GM23248 (cell line): ENCODE data around the gene FKBP1B. TPM values are rescaled to one million over a fixed set of nuclear protein-coding genes. Genes with fewer than 3 reads are reported as not detected.

Experiments used
- DNase-seq: peaks from one replicate; pipeline ENCODE4 v3.0.0-alpha.2; 2015
- H2AFZ ChIP-seq: fragments of 200-600 bp; sonication (generic); 2 replicates; pipeline ENCODE4 v1.6.1; 2016; ENCODE audit warnings: antibody characterized with exemption
- H3F3A ChIP-seq: fragments of 200-600 bp; sonication (generic); 2 replicates; pipeline ENCODE4 v1.6.1; 2016; ENCODE audit warnings: mild to moderate bottlenecking, antibody characterized with exemption, mixed run types; ENCODE audit not compliant: insufficient read depth
- H3K27ac ChIP-seq: fragments of 200-600 bp; sonication (generic); 2 replicates; pipeline ENCODE4 v1.5.1; 2016; ENCODE audit warnings: mild to moderate bottlenecking
- H3K27me3 ChIP-seq: fragments of 200-600 bp; sonication (generic); replicated peaks from 2 replicates; pipeline ENCODE4 v1.6.1; 2016; ENCODE audit warnings: mild to moderate bottlenecking; ENCODE audit not compliant: insufficient read depth
- H3K36me3 ChIP-seq: fragments of 200-600 bp; sonication (generic); 2 replicates; pipeline ENCODE4 v1.6.1; 2016; ENCODE audit warnings: low read depth, mild to moderate bottlenecking
- H3K4me1 ChIP-seq: fragments of 200-600 bp; sonication (generic); 2 replicates; pipeline ENCODE4 v1.6.1; 2016; ENCODE audit warnings: mild to moderate bottlenecking; ENCODE audit not compliant: insufficient read depth
- H3K4me2 ChIP-seq: fragments of 200-600 bp; sonication (generic); one replicate; pipeline ENCODE4 v1.6.1; 2016; ENCODE audit warnings: mild to moderate bottlenecking; ENCODE audit not compliant: unreplicated experiment
- H3K4me3 ChIP-seq: fragments of 200-600 bp; sonication (generic); 2 replicates; pipeline ENCODE4 v1.5.1; 2016; ENCODE audit warnings: mild to moderate bottlenecking
- H3K79me2 ChIP-seq: fragments of 200-600 bp; sonication (generic); 2 replicates; pipeline ENCODE4 v1.6.1; 2016; ENCODE audit warnings: mild to moderate bottlenecking; ENCODE audit not compliant: insufficient read depth
- H3K9ac ChIP-seq: fragments of 200-600 bp; sonication (generic); 2 replicates; pipeline ENCODE4 v1.6.1; 2016; ENCODE audit warnings: mild to moderate bottlenecking
- H3K9me2 ChIP-seq: fragments of 200-600 bp; sonication (generic); 2 replicates; pipeline ENCODE4 v1.6.1; 2016; ENCODE audit warnings: mixed run types, mild to moderate bottlenecking, moderate library complexity; ENCODE audit not compliant: insufficient read depth
- H3K9me3 ChIP-seq: fragments of 200-600 bp; sonication (generic); one replicate; pipeline ENCODE4 v1.6.1; 2017; ENCODE audit warnings: low read depth
- H4K20me1 ChIP-seq: fragments of 200-600 bp; sonication (generic); 2 replicates; pipeline ENCODE4 v1.6.0; 2016; ENCODE audit not compliant: insufficient read depth
- EZH2 ChIP-seq: fragments of 200-600 bp; sonication (generic); IDR thresholded peaks from 2 replicates; pipeline ENCODE4 v1.6.1; 2018; ENCODE audit warnings: antibody characterized with exemption, mild to moderate bottlenecking; ENCODE audit not compliant: insufficient read depth, poor library complexity, severe bottlenecking
- EZH2phosphoT487 ChIP-seq: fragments of 200-600 bp; sonication (generic); IDR thresholded peaks from 2 replicates; pipeline ENCODE4 v1.6.1; 2018; ENCODE audit warnings: antibody characterized with exemption, moderate library complexity, mild to moderate bottlenecking, low read depth; ENCODE audit not compliant: insufficient read depth
- WGBS, 2 experiments: methylation state at CpG; one replicate each; pipeline ENCODE4 v1.1.6; 2015 to 2017; ENCODE audit warnings: low lambda C conversion rate in 2 of 2, low coverage in 1 of 2; ENCODE audit errors: missing lambda C conversion rate in 2 of 2; 5-methylcytosine and 5-hydroxymethylcytosine counted together
- in situ Hi-C: fragments of 300-500 bp; cut with MboI; formaldehyde crosslinking; loops from 2 replicates; pipeline ENCODE4 v1.15.0; 2020
- polyA plus RNA-seq: library from polyadenylated mRNA; unstranded; fragments of >200 nt; fragmentation: Nextera tagmentation; extraction: Ambion mirVana; gene quantifications from 2 replicates; pipeline ENCODE4 v1.2.1, GENCODE V29; 2016
- total RNA-seq: library from RNA; depleted of rRNA; stranded (reverse); fragments of >200 nt; shearing (Covaris generic); gene quantifications from 2 replicates; pipeline ENCODE4 v1.2.3, GENCODE V29; 2014

FKBP1B gene
- total and polyA plus RNA-seq, 2 experiments from 2014 or later, result 7.5 to 8.7 TPM

- 94% methylated on average over 33 to 35 of the region's 35 CpGs for WGBS, 2 experiments
- no peak overlapping the region for H3K4me2 ChIP-seq
- H3K4me3 ChIP-seq, result no peak overlapping the region
- no peaks in the 10 kb centered on the region for H3K27me3 ChIP-seq
- no peaks in the 10 kb centered on the region for H3K9me3 ChIP-seq
- H3K27ac ChIP-seq, result no peak overlapping the region
- no peaks in the 10 kb centered on the region for H3K79me2 ChIP-seq
- peaks cover 15% of the 10 kb centered on the region for H3K4me1 ChIP-seq
- no peaks in the 10 kb centered on the region for H3K36me3 ChIP-seq
- H3K9ac ChIP-seq, result no peak overlapping the region
- no peaks in the 10 kb centered on the region for H4K20me1 ChIP-seq
- no peaks in the 10 kb centered on the region for H3K9me2 ChIP-seq
- no peak for TF ChIP-seq EZH2phosphoT487
- no peak for TF ChIP-seq EZH2
- no peak for DNase-seq
- in situ Hi-C loops, result no loop called here
- H2AFZ ChIP-seq, result no peak overlapping the region
- no peaks in the 10 kb centered on the region for H3F3A ChIP-seq
Measured at GRCh38 chr2:24016853-24017703, 32.5 kb upstream of the FKBP1B start.

- Histone ChIP-seq H3K27ac (no peak overlapping the region), H3K9me2 (no peaks in the 10 kb centered on the region), H3K36me3 (no peaks in the 10 kb centered on the region), H3K79me2 (no peaks in the 10 kb centered on the region), H3K9me3 (no peaks in the 10 kb centered on the region), H2AFZ (no peak overlapping the region), H3K9ac (no peak overlapping the region), H3F3A (no peaks in the 10 kb centered on the region), H3K4me2 (no peak overlapping the region), H3K4me1 (peaks cover 15% of the 10 kb centered on the region), H3K27me3 (no peaks in the 10 kb centered on the region), H3K4me3 (no peak overlapping the region), H4K20me1 (no peaks in the 10 kb centered on the region)
- TF ChIP-seq EZH2, result no peak
- TF ChIP-seq EZH2phosphoT487, result no peak
- no peak for DNase-seq
- WGBS, 2 experiments, result 82 to 87% methylated on average over 6 to 8 of the region's 8 CpGs
- in situ Hi-C loops, result no loop called here
Measured at GRCh38 chr2:24017711-24018110, 31.8 kb upstream of the FKBP1B start.

GRCh38 chr2:24018241-24018640, 31.3 kb upstream of the FKBP1B start:
- no peaks in the 10 kb centered on the region for H3K27me3 ChIP-seq
- peaks cover 15% of the 10 kb centered on the region for H3K4me1 ChIP-seq
- no peak for DNase-seq
- TF ChIP-seq EZH2phosphoT487 (no peak), EZH2 (no peak)
- no peaks in the 10 kb centered on the region for H4K20me1 ChIP-seq
- no peak overlapping the region for H3K9ac ChIP-seq
- no peaks in the 10 kb centered on the region for H3K9me2 ChIP-seq
- no peak overlapping the region for H3K4me2 ChIP-seq
- H3K79me2 ChIP-seq, result no peaks in the 10 kb centered on the region
- no peak overlapping the region for H2AFZ ChIP-seq
- H3K9me3 ChIP-seq, result no peaks in the 10 kb centered on the region
- no peak overlapping the region for H3K4me3 ChIP-seq
- no peaks in the 10 kb centered on the region for H3K36me3 ChIP-seq
- no peaks in the 10 kb centered on the region for H3F3A ChIP-seq
- in situ Hi-C loops, result no loop called here
- no peak overlapping the region for H3K27ac ChIP-seq
- WGBS, 2 experiments, result 76 to 79% methylated on average over 8 to 9 of the region's 9 CpGs

- no peaks in the 10 kb centered on the region for H3K27me3 ChIP-seq
- no peak overlapping the region for H2AFZ ChIP-seq
- no peaks in the 10 kb centered on the region for H3K36me3 ChIP-seq
- no peaks in the 10 kb centered on the region for H3K9me2 ChIP-seq
- no peaks in the 10 kb centered on the region for H3K9me3 ChIP-seq
- 81 to 86% methylated on average over 5 of the region's 5 CpGs for WGBS, 2 experiments
- no peak overlapping the region for H3K4me2 ChIP-seq
- H3K79me2 ChIP-seq, result no peaks in the 10 kb centered on the region
- TF ChIP-seq EZH2phosphoT487, result no peak
- peaks cover 19% of the 10 kb centered on the region for H3K4me1 ChIP-seq
- no peak overlapping the region for H3K27ac ChIP-seq
- H4K20me1 ChIP-seq, result no peaks in the 10 kb centered on the region
- in situ Hi-C loops, result no loop called here
- H3K9ac ChIP-seq, result no peak overlapping the region
- no peak overlapping the region for H3K4me3 ChIP-seq
- H3F3A ChIP-seq, result no peaks in the 10 kb centered on the region
- no peak for DNase-seq
Measured at GRCh38 chr2:24019729-24020128, 29.8 kb upstream of the FKBP1B start.
